GM18505 (cell line): Measurements from ENCODE around the gene MUC6.
"Not testable (repeated sequence)": the region's sequence is repeated elsewhere in the genome, so short reads cannot be mapped to it uniquely, and the experiment has no call there.

ENCODE experiments used
- ATAC-seq: cut with Tn5 transposase; IDR thresholded peaks from one replicate; pipeline ENCODE4 v1.9.1; 2021; ENCODE audit not compliant: unreplicated experiment
- POLR2A ChIP-seq: IDR thresholded peaks from 4 replicates; pipeline ENCODE4 v1.6.1; 2011; ENCODE audit warnings: borderline replicate concordance; ENCODE audit not compliant: insufficient read depth, insufficient read length; ENCODE audit errors: extremely low read depth

Gene MUC6

DNA sequence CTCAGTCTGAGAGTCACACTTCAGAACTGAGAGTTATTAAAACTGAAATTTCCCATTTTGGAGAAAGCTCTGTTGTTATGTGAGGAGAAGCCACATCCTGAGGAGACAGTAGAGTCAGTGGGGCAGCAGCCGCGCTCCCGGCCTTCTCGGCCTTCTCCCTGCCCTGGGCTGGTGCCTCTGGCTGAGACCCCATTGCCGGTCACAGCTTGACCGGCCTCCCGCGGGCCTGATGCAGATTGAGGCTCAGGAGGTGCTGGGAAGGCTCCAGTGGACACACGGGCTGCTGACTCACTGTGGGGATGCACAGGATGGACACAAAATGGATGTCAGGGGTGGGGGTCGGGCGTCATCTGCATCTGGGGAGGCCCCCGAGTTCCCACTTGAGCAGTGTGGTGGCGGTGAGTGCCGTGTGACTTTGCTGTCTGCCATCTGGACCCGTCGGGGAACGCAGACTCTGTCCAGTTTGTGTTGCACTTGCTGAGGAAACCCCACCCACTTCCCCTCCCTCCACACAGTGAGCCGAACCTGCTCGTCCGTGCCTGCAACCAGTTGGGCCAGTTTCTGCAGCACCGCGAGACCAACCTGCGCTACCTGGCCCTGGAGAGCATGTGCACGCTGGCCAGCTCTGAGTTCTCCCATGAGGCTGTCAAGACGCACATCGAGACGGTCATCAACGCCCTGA lies 50.1 kb downstream of the MUC6 start:
- no peak for TF ChIP-seq POLR2A
- ATAC-seq: no peak

DNA sequence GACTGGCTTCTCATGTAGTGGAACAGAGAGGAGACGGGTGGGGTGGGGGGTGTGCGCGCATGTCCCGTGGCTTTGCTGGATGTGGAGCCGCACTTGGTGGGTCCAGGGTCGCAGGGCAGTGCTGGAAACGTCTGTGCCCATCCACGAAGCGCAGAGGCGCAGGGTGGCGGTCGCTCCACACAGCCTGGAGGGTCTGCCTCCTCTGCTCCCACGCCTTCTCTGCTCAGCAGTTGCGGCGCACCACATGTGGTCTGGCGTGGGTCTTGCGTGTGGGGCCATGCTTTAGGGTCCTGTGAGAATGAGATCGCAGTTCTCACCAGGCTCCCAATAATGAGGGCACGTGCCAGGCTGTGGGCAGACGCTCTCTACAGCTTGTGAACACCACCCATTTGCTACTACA lies 50.7 kb downstream of the MUC6 start:
- no peak for ATAC-seq

DNA sequence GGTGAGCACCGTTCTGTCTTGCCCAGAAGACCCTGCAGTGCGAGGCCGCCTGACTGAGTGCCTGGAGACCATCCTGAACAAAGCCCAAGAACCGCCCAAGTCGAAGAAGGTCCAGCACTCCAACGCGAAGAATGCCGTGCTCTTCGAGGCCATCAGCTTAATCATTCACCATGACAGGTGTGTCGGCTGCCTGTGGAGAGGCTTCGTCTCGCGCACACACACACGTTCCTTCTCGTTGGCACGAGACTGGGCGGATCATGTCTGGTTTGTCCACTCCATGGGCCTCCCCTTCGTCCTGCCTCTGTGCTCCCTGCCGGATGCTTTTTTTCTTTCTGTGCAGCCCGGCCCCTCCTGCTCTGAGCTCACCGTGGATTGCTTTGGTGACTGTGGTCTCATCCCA lies 51.1 kb downstream of the MUC6 start:
- no peak for ATAC-seq
- TF ChIP-seq POLR2A: no peak

More for the DNA sequence above, 50.7 kb downstream of the MUC6 start:
- TF ChIP-seq POLR2A: no peak

DNA sequence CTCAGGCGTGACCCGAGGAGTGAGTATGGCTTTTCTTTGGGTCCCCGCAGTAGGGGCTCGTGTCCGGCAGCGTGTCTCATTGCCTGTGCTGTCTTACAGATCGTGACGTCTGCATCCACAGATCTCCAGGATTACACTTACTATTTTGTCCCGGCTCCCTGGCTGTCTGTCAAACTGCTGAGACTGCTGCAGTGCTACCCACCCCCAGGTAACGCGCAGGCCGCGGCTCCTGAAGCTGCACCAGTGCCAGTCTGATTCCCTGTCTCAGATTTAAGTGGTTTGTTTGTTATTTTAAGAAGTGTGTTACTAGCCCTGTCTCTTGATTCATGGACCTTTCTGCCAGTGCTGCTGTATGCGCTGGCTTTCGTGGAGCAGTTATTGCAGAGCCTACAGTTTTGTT lies 52.0 kb downstream of the MUC6 start:
- ATAC-seq: no peak

GRCh38 chr11:981764-982163 lies 54.8 kb downstream of the MUC6 start:
- no peak for ATAC-seq

More for the DNA sequence above, 52.0 kb downstream of the MUC6 start:
- TF ChIP-seq POLR2A: no peak

GRCh38 chr11:980438-981357 lies 55.8 kb downstream of the MUC6 start:
- ATAC-seq: no peak
- TF ChIP-seq POLR2A: no peak

More at GRCh38 chr11:981764-982163, 54.8 kb downstream of the MUC6 start:
- TF ChIP-seq POLR2A: no peak

DNA sequence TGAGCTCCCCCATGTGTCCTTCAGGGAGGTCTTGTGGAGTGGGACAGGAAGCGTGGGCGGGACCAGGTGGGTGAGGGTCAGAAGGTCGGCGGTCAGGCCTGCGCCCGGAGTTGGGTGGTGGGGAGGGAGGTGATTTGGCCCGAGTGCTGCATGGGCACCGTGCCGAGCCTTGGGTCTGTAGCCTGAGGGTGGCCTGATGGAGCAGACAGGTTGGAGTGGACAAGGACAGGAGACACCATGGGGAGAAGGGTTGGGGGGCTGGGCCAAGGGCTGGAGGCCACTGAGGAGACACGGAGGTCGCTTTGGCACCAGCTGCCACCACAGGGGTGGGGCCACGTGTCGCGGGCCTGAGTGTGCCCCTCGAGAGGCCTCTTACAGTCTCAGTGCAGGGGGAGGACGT lies 57.7 kb downstream of the MUC6 start:
- no peak for TF ChIP-seq POLR2A
- no peak for ATAC-seq

GRCh38 chr11:977830-978720 lies 58.4 kb downstream of the MUC6 start:
- no peak for ATAC-seq
- TF ChIP-seq POLR2A: no peak

- ATAC-seq: no peak
- no peak for TF ChIP-seq POLR2A
Measured at GRCh38 chr11:976431-977160, 59.9 kb downstream of the MUC6 start.

- TF ChIP-seq POLR2A: no peak
- no peak for ATAC-seq
Measured at GRCh38 chr11:975827-976226, 60.7 kb downstream of the MUC6 start.

DNA sequence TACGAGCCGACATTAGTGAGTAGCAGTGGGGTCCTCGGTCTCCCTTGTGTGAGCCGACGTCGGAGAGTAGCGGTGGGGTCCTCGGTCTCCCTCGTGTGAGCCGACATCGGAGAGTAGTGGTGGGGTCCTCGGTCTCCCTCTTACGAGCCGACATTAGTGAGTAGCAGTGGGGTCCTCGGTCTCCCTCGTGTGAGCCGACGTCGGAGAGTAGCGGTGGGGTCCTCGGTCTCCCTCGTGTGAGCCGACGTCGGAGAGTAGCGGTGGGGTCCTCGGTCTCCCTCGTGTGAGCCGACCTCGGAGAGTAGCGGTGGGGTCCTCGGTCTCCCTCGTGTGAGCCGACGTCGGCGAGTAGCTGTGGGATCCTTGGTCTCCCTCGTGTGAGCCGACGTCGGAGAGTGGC lies 61.1 kb downstream of the MUC6 start:
- not testable (repeated sequence) for ATAC-seq

DNA sequence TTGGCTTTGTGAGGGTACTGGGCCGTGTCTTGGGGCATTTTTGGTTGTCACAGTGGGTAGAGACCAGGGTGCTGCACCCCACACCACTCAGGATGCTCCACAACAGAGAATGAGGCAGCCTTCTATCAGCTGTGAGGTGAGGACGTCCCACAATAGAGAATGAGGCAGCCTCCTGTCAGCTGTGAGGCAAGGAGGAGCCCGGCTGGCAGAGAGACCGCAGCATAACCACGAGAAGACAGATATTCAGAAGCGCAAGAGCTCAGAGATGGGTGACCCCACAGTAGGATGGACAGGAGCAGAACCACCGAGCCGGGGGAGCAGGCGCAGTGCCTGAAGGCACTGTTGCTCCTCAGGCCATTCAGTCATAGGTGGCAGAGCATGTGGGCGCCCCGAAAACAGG lies 63.3 kb downstream of the MUC6 start:
- no peak for ATAC-seq
- no peak for TF ChIP-seq POLR2A
